ENCODE measurements around the gene NR3C2.

GRCh38 chr4:148126825-148127224, 315.4 kb downstream of the NR3C2 start:
- TF ChIP-seq CTCF (conservative IDR thresholded peaks at IDR 0.05; ENCODE audit: low read length) (no peak), EZH2phosphoT487 (IDR thresholded peaks at IDR 0.05; ENCODE audit: borderline replicate concordance, low read depth, low read length) (no peak)

Measured in OCI-LY7 (cell line).